Activated gamma-delta T cell (primary cell): ENCODE data around the gene KLF6.

Source experiments
- DNase-seq: peaks from one replicate; lab custom pipeline; 2025; lab: John Stamatoyannopoulos, UW

The KLF6 gene

DNA sequence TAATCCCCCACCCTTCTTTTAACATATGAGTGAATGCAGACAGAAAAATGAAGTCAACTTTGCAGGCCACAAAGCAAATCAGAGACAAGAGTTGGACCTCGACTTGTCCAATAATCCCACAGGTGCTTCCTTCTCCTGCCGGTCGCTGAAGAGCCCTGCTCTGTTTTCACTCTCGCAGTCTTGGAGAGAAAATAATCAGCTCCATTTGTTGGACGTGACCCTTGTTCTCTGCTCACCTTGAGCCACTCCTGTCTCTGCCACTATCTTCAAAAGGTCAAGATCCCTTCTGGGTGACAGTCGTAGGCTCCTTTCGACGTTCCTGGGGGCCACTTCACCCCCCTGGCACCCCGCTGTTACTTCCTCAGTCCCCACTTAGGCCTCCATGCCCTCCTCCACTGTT, 2.8 kb upstream of the KLF6 start:
- no peak for DNase-seq

DNA sequence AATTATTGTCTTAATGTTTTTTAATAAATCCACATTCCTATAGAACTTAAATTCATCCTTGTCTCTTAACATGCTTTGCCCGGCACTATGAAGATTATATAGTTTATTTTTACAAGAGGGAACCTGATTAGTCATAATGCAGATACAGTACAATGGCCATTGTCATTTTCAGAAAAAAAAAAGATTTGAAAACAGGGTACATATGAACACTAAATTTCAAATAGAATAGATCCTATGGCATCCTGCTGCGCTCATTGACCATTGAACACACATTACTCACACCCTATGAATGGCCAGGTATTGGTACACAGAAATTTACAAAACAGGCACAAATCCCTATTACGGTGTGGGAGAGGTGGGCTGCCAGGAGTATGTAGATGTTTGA, 2.0 kb upstream of the KLF6 start:
- no peak for DNase-seq

DNA sequence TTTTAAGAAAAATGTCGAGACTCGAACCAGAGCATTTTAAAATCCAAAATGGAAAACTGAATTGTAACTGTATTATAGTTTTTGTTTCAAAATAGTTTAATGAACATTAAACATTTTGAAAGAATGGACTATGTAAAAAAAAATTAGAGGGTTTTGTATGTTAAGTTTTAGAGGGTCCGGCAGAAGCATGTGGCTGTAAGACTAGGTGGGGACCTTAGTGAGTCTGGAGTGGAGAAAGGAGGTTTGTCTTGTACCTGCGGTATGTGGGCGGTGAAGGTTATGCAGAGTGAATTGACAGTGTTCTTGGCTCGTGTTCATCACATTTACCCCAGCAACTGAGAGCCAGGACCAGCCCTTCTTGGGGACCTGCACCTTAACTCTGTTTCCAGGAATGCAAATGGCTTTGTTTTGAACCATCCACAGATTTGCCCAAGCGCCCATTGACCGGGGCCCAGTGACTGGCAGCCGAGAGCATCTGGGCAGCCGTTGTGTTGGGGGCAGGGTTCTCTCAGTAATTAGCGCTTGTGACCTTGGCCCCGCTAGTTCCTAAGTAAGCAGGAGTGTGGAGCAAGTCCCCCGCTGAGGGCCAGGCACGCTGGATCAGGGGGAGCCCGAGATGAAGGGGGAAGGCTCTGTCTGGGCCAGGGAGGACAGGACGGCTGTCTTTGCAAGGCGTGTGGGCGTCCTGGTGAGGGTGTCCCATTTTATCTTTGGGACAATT, 1.4 kb upstream of the KLF6 start:
- no peak for DNase-seq

DNA sequence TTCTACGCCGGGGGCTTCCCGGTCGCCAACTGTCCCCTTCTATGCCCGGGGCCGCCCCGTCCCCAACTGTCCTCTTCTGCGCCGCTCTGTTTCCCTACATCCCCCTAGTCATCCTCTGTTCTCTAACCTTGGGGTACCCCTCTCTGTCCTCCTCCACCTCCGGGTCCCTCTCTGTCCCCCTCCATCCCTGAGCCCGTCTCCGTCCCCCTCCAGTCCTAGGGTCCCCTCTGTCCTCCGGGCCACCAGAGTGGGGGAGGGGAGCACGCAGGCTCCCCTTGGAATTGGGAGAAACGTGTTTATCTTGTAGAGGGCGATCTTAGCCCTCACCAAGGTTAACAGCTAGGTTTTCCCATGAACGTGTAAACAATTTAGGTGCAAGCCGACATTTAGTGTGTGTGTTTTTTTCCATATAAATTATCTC, 852 bp upstream of the KLF6 start:
- DNase-seq, result no peak

DNA sequence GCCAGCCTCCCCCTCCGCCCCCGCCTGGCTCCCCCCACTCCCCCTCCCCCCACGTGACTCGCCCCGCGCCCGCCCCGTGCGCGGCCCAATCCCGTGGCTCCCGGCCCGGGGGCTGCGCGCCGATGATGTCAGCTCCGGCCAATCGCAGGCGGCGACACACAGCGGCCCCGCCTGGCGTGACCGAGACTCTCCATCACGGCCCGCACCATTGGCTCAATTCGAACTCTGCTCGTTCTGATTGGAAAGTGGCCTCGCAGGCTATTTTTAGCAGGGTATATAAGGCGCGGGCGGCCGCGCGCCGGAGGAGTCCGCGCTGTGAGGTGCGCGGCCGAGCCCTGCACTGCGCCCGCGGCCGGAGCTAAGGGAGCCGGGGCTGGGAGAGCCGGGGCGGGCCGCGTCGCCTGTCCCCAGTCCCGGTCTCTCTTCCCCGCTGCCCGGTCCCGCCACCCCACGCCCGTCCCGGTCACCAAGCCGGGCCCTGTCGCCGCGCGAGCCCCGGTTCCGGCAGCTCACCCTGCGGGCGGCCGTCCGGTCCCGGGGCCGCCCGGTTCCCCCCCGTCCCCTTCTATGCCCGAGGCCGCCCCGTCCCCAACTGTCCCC, 342 bp upstream of the KLF6 start:
- DNase-seq, result peak; percentile 99

DNA sequence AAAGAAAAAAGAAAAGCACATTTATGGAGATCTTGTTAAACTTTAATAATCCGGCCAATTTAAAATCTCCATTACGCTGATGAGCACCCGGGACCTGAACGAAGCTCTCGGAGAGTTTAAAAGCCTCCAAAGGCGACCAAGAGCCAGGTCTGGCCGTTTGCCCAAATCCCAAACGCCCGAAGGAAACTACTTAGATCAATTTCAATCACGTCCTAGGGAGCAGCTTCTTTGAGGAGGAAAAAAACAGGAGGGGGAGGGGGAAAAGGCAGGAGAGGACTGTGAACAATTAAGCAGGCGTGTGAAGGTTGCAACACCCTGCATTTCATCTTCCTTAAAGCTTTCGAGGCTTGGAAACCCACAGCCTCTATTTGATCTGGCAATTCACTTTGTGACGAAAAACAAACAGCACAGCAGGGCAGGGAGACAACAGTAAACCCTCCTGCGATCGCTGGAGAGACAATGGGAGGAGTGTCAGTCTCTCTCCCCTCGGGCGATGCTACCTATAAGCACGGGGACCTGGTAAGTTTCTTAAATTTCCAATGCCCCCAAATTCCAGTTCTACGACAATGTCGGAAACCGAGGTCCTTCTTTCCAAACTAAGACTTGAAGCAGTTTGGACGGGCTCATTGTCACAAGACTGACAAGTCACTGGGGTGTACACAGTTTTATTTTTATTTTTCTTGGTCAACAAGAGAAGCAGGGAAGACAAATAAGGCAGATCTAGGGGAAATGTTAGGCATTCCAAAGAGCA, 1.2 kb downstream of the KLF6 start:
- DNase-seq, result no peak

DNA sequence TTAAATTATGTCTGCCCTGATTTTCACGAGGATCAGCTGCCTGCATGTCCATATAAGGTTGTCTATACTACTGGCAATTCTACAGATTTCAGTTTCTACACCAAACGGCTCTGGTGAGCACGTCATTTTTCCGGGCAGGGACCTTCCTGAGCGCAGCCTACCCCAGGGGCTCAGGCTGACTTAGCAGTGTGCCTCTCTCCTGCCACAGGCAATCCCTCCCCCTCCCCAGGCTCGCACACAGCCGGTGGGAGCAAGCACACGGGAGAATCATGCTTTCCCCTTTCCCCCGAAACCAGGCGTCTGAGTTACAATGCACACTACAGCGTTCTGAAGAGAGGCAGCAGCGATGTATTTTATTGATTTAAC, 1.7 kb downstream of the KLF6 start:
- peak; percentile 29 for DNase-seq

DNA sequence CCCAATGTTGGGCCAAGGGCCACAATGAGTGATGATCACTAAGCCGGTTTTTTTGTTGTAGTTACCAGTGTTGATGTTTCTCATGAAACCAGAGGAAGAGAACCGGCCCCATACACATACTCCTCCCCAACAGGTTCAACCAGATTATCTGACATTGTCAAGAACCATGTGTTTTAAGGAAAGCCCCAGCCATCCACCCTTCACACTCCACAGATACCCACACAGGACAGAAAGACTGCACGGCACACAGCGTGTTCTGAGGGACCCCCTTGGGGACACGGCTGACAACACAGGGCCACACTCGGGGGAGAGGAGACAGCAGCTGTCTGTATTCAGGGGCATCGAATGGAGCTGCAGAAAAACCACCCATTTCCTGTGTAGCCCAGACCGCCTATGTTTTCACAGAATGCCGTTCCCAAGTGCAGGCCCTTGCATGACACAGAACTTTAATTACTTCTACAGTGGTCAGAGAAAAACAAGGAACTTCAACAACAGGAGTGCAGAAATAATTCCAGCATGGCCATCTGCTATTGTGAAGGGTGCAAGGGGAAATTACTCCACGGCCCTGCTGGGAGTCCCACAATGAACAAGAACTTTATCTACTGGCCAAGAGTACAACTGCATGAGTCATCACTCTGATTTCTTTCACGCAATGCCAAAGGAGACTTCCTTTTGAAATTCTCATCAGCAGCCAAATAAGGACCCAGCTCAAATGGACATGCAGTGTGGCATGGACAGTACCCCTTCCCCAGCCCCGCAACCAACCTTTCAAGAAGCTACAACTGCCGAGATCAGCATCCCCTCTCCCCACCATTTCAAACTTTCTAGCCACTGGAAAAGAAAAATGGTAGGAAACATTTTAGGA, 2.3 kb downstream of the KLF6 start:
- DNase-seq, result no peak

DNA sequence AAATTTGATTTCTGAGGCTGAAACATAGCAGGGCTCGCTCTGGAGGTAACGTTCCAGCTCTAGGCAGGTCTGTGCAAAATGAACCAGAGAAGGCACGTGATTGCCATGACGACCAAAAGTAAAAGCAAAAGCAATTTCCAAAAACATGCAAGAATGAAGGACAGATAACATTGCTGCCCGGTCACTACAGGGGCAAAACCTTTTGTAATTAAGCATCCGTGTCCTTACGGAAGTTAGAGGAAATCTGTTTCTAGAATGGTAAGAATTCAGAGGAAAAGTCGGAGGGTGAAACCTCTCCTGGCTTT, 2.9 kb downstream of the KLF6 start:
- DNase-seq, result no peak

DNA sequence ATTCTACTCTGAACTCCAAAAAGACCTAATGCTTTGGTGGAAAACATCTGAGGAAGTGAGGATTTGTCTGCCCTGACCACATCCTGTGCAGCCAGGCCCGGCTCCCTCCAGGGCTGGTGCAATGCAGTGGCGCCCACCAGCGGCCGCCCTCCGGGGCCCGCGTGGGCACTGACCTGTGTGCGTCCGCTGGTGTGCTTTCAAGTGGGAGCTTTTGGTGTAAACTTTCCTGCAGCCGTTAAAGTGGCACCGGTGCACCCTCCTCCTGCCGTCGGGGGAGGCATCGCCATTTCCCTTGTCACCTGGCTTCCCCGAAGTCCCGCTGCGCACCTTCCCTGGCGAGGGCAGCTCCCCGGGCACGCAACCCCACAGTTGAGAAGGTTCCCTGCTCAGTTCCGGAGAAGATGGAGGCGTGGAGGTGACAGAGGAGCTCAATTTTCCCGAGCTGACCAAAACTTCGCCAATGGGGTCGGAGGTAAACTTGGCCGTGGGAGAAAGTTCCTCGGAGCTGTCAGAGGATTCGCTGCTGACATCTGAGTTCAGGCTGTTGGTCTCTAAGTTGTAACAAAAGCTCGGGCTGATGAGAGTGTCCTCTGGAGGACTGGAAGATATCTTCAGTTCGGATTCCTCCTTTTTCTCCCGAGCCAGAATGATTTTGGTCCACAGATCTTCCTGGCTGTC, 3.4 kb downstream of the KLF6 start:
- peak; percentile 47 for DNase-seq

DNA sequence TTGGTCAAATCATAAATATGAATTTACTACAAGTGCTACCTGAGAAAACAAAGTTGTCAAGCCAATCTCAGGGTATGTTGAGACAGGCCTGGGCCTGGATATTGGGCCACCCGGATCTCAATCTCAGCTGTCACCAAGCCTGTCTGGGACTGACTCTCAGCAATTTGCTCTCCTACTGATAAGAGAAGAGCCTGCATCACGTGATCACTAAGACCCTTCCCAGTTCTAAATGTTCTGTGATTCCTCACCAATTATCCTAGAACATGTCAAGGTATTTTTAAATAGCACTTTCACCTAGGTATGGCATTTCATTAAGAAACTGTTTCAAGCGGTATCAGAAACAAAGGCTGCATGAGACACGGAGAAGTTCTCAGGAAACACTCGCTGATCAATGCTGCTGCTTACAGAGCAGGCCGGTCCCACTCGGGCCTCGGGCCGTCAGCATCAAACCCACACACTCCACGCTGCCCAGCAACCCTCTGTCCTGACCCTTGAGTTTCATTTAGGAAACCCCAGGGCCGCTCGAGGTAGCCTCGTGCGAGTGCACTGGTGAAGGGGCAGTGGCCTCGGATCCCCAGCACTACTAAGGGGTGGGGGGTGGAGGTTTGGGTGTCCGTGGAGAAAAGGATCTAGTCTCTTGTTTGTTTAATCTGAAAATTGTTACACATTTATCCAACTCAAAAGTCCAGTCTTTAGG, 4.1 kb downstream of the KLF6 start:
- DNase-seq, result no peak

DNA sequence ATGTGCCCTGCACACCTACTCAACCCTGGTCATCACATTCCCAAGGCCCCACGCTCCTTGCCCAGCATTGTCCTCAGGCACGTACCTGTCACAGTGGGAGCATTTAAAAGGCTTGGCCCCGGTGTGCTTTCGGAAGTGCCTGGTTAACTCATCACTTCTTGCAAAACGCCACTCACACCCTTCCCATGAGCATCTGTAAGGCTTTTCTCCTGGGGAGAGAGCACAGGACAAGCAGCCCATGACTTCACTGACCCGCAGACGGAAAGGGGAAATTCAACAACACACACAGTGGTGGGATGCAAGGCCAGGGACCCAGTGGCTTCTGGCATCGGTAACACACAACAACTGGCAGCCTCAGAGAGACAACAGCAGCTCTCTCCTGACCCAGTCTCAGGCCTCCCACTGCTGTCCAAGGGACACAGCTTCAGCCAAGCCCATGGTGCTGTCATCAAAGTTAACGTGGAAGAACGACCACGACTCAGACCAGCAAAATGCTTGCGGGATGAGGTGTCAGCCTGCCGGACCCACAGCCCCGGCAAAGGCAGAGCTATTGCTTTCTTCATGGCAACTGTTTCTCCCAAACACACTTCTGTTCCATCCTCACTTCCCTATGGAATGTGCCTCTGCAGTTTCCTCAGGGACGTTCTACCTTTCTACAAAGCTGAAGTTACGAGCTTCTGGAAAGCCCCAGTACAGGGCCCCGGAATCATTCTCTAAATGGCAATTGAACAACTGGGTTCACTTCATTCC, 4.8 kb downstream of the KLF6 start:
- DNase-seq, result no peak

DNA sequence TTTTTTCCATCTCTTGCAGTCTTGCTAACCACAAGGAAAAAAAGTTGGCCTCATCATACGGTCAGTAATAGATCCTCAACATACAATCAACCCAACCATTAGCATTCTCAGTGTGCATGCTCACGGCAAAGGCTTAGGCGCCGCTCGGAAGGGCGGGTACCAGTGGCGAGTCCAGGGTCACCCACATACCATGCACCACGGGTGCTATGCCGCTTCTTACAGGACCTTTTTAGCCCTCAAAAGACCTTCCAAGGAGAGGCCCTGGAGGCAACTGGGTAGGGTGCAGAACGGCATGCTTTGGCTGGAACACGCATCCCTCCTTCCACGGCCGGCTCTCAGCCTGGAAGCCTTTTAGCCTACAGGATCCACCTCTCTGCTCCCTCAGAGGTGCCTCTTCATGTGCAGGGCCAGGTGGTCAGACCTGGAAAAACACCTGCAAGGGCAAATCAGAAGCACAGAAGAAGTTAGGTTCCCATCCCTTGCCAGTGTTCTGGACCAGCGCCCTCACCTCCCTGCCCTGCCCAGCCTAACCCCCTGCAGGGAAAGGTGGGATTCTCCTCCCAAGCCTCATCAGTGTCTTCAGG, 5.8 kb downstream of the KLF6 start:
- DNase-seq, result no peak

DNA sequence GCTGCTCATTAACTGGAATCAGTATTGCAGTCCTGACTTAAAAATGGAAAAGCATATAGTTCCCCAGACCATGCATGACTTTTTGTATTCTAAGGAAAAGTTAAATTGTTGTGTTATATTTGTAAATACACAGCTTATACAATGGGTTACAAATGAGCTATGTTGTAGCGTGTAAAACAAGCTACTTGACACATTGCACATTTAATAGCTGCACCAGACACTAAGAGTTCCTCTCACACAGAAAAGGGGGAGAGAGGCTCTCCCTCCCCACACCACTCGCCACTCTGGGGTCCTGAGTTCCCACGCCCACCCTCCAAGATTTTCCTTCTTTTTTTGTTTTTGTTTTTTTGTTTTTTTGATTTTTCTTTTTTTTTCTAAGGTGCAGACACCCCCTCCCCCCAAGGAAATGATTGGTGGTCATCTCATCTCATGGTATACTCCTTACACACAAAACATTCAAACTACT, 6.3 kb downstream of the KLF6 start:
- DNase-seq, result no peak

DNA sequence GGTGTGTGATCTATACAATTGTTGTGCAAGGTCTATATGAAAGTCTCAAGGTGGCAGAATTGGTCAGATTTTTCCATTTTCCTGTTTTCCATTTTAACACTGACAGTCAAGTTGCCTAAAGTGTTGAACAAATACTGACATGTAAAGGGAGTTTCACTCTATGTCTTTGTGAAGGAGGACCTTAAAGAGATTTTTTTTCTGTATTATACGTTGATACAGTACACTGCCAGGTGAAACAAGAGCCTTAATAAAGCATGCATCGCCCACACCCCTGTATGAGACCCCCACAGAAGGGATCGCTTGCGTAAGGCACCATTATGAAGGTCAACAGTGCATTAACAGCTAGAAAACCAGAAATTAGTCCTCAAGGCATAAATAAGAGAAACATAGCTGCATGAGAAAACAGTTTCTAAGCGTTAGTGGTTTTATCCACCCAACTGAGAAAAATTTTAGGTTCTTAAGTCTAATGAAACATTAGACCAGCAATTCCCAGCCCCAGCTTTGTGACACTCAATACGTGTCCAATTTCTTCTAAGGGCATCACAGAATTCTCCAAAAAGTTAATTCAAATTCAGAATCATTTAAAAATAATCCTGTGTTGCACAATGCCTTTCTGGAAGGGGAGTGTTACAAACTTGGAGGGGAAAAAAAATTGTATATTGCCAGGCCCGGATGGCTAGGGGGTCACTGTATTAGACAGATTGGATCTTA, 6.9 kb downstream of the KLF6 start:
- DNase-seq, result no peak

DNA sequence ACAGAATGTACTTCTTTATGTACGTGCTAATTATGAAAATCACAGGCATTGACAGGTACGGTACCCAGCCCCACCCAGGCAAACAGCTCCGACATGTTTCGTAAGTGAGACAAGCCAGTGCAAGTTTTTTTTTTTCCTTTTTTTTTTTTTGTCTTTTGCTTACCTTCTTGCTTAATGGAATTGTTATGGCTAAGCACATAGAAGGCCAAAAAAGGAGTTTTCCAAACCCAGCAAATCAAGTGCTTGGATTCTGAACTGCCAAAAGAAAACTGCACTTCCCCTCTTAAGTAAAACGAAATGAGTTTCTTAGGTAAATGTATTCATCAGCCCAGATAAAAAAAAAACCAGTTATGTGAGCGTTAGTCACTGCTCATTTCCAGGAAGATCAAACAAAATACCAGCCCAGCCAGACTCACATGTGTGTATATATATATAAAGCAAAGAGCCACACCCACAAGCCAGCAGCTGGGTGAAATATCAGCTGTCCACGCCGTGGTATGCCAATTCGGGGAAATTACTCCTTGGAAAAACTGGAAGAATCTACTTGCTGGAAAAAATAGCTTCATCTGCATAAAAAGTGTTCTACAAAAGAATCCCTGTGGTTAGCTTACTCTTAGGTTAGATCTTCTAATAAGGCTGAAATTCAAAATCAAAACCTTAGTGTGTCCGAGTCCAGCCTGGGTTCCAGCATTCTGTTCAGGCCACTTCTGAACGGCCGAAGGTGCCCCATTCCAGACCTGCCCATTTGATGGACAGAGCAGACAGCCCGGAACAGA, 8.0 kb downstream of the KLF6 start:
- no peak for DNase-seq

DNA sequence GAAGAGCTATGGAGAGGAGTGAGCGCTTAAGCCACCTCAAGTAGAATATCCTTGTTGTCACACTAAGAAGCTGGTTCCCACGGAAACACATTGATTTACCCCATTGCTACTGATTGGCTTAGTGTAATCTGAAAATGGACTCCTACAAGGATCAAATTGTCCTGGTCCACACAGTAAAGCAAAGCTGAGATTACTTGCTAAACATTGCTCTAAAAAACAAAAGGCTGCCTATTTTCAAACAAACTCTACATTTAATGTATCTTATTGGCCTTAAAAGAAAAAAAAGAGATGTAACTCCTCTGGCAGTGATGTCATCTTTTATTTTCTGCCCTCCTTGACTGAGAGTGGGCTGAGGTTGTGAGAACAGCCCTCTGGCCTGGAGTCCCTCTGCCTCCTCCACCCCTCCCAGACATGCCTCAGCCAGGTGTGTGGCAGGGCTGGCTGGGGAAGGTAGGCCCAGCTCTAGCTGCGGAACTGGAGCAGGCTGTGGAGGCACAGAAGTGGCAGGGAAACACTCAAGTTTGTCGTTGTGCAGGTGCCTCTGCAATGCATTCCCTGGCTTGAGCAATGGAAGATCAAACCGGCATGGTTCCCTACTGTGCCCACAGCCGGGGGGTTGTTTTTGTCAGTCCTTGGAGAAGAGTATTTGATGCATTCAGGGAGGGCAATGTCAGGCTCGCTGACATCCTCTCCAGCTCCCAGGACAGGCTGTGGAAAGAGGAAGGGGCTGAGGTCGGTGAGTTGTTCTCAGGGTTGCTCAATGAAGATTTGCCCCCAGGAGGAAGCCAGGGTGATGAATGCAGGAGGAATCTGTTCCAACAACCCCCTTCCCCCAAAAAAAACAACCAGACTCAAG, 9.1 kb downstream of the KLF6 start:
- no peak for DNase-seq
